WTC11 (cell line): ENCODE results near the gene NEK11. TPM values are rescaled to one million over a fixed set of nuclear protein-coding genes. Genes with fewer than 3 reads are reported as not detected.

Experiments
- ATAC-seq: fragments of 200-7000 bp; cut with Tn5 transposase; 2 replicates; pipeline ENCODE4 v1.10.0; 2021; ENCODE audit warnings: mild to moderate bottlenecking, moderate library complexity
- CTCF ChIA-PET: fragments of 300-600 bp; sonication (Branson Sonifier 250); formaldehyde crosslinking; loops from one replicate; lab custom pipeline; 2021; ENCODE audit warnings: antibody characterized with exemption; lab: Charles Lee
- POLR2A ChIA-PET: fragments of 350-600 bp; sonication (Branson Sonifier 250); formaldehyde crosslinking; loops from one replicate; lab custom pipeline; 2021; ENCODE audit warnings: antibody characterized with exemption; lab: Charles Lee
- DNase-seq: peaks from one replicate; pipeline ENCODE4 v3.0.0; 2021; ENCODE audit warnings: low spot score
- H3K27ac Mint-ChIP-seq: 2 replicates; pipeline ENCODE4 v1.8.0; 2021; ENCODE audit warnings: mixed read lengths
- H3K27me3 Mint-ChIP-seq: 2 replicates; pipeline ENCODE4 v1.8.0; 2021; ENCODE audit warnings: low read depth, mild to moderate bottlenecking, moderate library complexity, mixed read lengths
- H3K36me3 Mint-ChIP-seq: 2 replicates; pipeline ENCODE4 v1.8.0; 2021; ENCODE audit warnings: mixed read lengths
- H3K4me1 Mint-ChIP-seq: 2 replicates; pipeline ENCODE4 v1.8.0; 2022; ENCODE audit warnings: mixed read lengths
- H3K4me3 Mint-ChIP-seq: 2 replicates; pipeline ENCODE4 v1.8.0; 2021; ENCODE audit warnings: mild to moderate bottlenecking, moderate library complexity, mixed read lengths
- H3K9me3 Mint-ChIP-seq: 2 replicates; pipeline ENCODE4 v1.8.0; 2021; ENCODE audit warnings: mixed read lengths
- ATF1 ChIP-seq: sonication (generic); formaldehyde crosslinking; IDR thresholded peaks from 2 replicates; pipeline ENCODE4 v1.8.1; 2023; ENCODE audit warnings: mild to moderate bottlenecking, moderate library complexity, missing genetic modification reagents
- ATF6 ChIP-seq: sonication (generic); formaldehyde crosslinking; IDR thresholded peaks from 2 replicates; pipeline ENCODE4 v1.8.1; 2023; ENCODE audit warnings: mild to moderate bottlenecking, missing genetic modification reagents
- CREM ChIP-seq: sonication (generic); formaldehyde crosslinking; IDR thresholded peaks from 2 replicates; pipeline ENCODE4 v1.8.1; 2022; ENCODE audit warnings: mild to moderate bottlenecking, missing genetic modification reagents, moderate library complexity
- GABPB1 ChIP-seq: sonication (generic); formaldehyde crosslinking; IDR thresholded peaks from 2 replicates; pipeline ENCODE4 v1.8.1; 2023; ENCODE audit warnings: mild to moderate bottlenecking, missing genetic modification reagents
- HMGA2 ChIP-seq: fragments of 250-450 bp; sonication (Bioruptor Pico); IDR thresholded peaks from 2 replicates; pipeline ENCODE4 v1.4.0; 2021; ENCODE audit warnings: mild to moderate bottlenecking, moderate library complexity
- KAT7 ChIP-seq: sonication (generic); formaldehyde crosslinking; IDR thresholded peaks from 2 replicates; pipeline ENCODE4 v1.8.1; 2023; ENCODE audit warnings: missing genetic modification reagents, mild to moderate bottlenecking, borderline replicate concordance
- PRRX2 ChIP-seq: fragments of 250-450 bp; sonication (Bioruptor Pico); IDR thresholded peaks from 2 replicates; pipeline ENCODE4 v1.8.0; 2021; ENCODE audit warnings: mild to moderate bottlenecking
- RELA ChIP-seq: sonication (generic); formaldehyde crosslinking; IDR thresholded peaks from 2 replicates; pipeline ENCODE4 v1.8.1; 2022; ENCODE audit warnings: missing genetic modification reagents, mild to moderate bottlenecking, borderline replicate concordance
- SMAD4 ChIP-seq: sonication (generic); formaldehyde crosslinking; IDR thresholded peaks from 2 replicates; pipeline ENCODE4 v1.8.0; 2022; ENCODE audit warnings: mild to moderate bottlenecking, missing genetic modification reagents
- SOX15 ChIP-seq: fragments of 250-450 bp; sonication (Bioruptor Pico); IDR thresholded peaks from 2 replicates; pipeline ENCODE4 v1.9.0; 2021; ENCODE audit warnings: mild to moderate bottlenecking
- TP53 ChIP-seq: sonication (generic); formaldehyde crosslinking; IDR thresholded peaks from 2 replicates; pipeline ENCODE4 v1.8.1; 2023; ENCODE audit warnings: mild to moderate bottlenecking, missing genetic modification reagents
- ZBTB21 ChIP-seq: sonication (generic); formaldehyde crosslinking; IDR thresholded peaks from 2 replicates; pipeline ENCODE4 v1.8.1; 2023; ENCODE audit warnings: mild to moderate bottlenecking, missing genetic modification reagents, borderline replicate concordance
- ZNF121 ChIP-seq: sonication (generic); formaldehyde crosslinking; IDR thresholded peaks from 2 replicates; pipeline ENCODE4 v1.8.0; 2023; ENCODE audit warnings: missing genetic modification reagents
- ZNF138 ChIP-seq: sonication (generic); formaldehyde crosslinking; conservative IDR thresholded peaks from 2 replicates; pipeline ENCODE4 v1.8.1; 2022; ENCODE audit warnings: mild to moderate bottlenecking, moderate library complexity, missing genetic modification reagents
- ZNF219 ChIP-seq: sonication (generic); formaldehyde crosslinking; IDR thresholded peaks from 2 replicates; pipeline ENCODE4 v1.8.0; 2023; ENCODE audit warnings: missing genetic modification reagents, mild to moderate bottlenecking, borderline replicate concordance
- ZNF232 ChIP-seq: sonication (generic); formaldehyde crosslinking; IDR thresholded peaks from 2 replicates; pipeline ENCODE4 v1.8.0; 2022; ENCODE audit warnings: mild to moderate bottlenecking, missing genetic modification reagents
- ZNF423 ChIP-seq: fragments of 250-450 bp; sonication (Bioruptor Pico); IDR thresholded peaks from 2 replicates; pipeline ENCODE4 v2.1.2; 2022; ENCODE audit warnings: mild to moderate bottlenecking, moderate library complexity
- total RNA-seq: library from RNA; stranded (reverse); gene quantifications from 3 replicates; pipeline ENCODE4 v1.2.3, GENCODE V29; 2021
- TF ChIP-seq, protein P1 (sequence below): sonication (generic); formaldehyde crosslinking; IDR thresholded peaks from 2 replicates; pipeline ENCODE4 v1.8.0; 2022; ENCODE audit warnings: missing genetic modification reagents
- TF ChIP-seq, protein P2 (sequence below): sonication (generic); formaldehyde crosslinking; IDR thresholded peaks from 2 replicates; pipeline ENCODE4 v1.8.1; 2023; ENCODE audit warnings: mild to moderate bottlenecking, missing genetic modification reagents
- TF ChIP-seq, protein P3 (sequence below): fragments of 250-450 bp; sonication (Bioruptor Pico); IDR thresholded peaks from 2 replicates; pipeline ENCODE4 v1.8.0; 2021; ENCODE audit warnings: mild to moderate bottlenecking

The NEK11 gene
- total RNA-seq, 1 experiment from 2014 or later = 1.6 TPM

DNA sequence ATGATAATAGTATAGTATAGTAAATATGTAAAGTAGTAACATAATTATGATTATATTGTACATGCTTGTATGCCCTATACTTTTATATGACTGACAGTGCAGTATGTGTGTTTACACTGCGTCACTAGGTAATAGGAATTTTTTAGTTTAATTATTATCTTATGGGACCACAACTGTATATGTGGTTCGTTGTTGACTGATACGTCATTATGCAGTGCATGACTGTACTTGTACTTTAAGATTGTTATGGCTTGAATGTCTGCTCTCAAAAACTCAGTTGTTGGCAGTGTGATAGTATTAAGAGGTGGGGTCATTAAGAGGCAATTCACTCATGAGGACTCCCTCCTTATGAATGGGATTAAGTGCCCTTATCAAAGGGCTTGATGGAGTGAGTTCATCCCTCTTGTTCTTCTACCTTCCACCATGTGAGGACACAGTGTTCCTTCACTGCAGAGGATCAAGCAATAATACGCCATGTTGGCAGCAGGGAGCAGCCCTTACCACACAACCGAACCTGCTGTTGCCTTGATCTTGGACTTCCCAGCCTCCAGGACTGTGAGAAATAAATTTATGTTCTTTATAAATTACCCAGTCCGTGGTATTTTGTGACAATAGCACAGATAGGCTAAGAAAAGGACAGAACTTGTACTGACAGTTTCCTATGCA is 152.2 kb downstream of the NEK11 start:
- TF ChIP-seq, protein P1, sequence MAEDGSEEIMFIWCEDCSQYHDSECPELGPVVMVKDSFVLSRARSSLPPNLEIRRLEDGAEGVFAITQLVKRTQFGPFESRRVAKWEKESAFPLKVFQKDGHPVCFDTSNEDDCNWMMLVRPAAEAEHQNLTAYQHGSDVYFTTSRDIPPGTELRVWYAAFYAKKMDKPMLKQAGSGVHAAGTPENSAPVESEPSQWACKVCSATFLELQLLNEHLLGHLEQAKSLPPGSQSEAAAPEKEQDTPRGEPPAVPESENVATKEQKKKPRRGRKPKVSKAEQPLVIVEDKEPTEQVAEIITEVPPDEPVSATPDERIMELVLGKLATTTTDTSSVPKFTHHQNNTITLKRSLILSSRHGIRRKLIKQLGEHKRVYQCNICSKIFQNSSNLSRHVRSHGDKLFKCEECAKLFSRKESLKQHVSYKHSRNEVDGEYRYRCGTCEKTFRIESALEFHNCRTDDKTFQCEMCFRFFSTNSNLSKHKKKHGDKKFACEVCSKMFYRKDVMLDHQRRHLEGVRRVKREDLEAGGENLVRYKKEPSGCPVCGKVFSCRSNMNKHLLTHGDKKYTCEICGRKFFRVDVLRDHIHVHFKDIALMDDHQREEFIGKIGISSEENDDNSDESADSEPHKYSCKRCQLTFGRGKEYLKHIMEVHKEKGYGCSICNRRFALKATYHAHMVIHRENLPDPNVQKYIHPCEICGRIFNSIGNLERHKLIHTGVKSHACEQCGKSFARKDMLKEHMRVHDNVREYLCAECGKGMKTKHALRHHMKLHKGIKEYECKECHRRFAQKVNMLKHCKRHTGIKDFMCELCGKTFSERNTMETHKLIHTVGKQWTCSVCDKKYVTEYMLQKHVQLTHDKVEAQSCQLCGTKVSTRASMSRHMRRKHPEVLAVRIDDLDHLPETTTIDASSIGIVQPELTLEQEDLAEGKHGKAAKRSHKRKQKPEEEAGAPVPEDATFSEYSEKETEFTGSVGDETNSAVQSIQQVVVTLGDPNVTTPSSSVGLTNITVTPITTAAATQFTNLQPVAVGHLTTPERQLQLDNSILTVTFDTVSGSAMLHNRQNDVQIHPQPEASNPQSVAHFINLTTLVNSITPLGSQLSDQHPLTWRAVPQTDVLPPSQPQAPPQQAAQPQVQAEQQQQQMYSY (CRISPR knock-in tag) = no peak
- no peak for ATAC-seq
- no peak for DNase-seq

DNA sequence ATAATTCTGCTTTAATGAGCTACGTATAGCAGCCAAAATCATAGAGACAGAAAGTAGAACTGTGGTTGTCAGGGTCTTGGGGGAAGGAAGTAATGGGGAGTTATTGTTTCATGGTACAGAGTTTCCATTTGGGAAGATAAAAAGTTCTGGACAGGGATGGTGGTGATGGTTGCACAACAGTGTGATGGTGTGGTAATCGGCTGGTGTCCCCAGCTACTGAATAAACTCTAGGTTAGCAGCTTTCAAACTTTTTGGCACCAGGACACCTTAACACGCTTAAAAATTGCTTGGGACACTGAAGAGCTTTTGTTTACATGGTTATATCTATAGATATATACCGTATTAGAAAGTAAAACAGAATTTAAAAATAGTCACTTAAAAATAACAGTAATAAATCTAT is 166.0 kb downstream of the NEK11 start:
- H3K27ac Mint-ChIP-seq = no peak overlapping the region
- ATAC-seq = no peak
- CTCF ChIA-PET = no interaction called here
- no peaks in the 10 kb centered on the region for H3K27me3 Mint-ChIP-seq
- no peaks in the 10 kb centered on the region for H3K4me1 Mint-ChIP-seq
- H3K36me3 Mint-ChIP-seq = no peaks in the 10 kb centered on the region
- peaks cover 13% of the 10 kb centered on the region for H3K9me3 Mint-ChIP-seq
- no peak for DNase-seq
- TF ChIP-seq CREM (CRISPR knock-in tag) (no peak), ZBTB21 (no peak), ZNF138 (CRISPR knock-in tag) (no peak), ZNF219 (CRISPR knock-in tag) (no peak), PRRX2 (CRISPR knock-in tag) (no peak), ZNF121 (no peak), ATF1 (CRISPR knock-in tag) (no peak), ATF6 (CRISPR knock-in tag) (no peak), ZNF232 (no peak), RELA (CRISPR knock-in tag) (no peak), GABPB1 (no peak), SMAD4 (CRISPR knock-in tag) (no peak), TP53 (CRISPR knock-in tag) (no peak), SOX15 (no peak), KAT7 (CRISPR knock-in tag) (no peak), HMGA2 (no peak), ZNF423 (CRISPR knock-in tag) (no peak)
- TF ChIP-seq, protein P2, sequence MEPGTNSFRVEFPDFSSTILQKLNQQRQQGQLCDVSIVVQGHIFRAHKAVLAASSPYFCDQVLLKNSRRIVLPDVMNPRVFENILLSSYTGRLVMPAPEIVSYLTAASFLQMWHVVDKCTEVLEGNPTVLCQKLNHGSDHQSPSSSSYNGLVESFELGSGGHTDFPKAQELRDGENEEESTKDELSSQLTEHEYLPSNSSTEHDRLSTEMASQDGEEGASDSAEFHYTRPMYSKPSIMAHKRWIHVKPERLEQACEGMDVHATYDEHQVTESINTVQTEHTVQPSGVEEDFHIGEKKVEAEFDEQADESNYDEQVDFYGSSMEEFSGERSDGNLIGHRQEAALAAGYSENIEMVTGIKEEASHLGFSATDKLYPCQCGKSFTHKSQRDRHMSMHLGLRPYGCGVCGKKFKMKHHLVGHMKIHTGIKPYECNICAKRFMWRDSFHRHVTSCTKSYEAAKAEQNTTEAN (CRISPR knock-in tag) = no peak
- TF ChIP-seq, protein P3, sequence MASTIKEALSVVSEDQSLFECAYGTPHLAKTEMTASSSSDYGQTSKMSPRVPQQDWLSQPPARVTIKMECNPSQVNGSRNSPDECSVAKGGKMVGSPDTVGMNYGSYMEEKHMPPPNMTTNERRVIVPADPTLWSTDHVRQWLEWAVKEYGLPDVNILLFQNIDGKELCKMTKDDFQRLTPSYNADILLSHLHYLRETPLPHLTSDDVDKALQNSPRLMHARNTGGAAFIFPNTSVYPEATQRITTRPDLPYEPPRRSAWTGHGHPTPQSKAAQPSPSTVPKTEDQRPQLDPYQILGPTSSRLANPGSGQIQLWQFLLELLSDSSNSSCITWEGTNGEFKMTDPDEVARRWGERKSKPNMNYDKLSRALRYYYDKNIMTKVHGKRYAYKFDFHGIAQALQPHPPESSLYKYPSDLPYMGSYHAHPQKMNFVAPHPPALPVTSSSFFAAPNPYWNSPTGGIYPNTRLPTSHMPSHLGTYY = no peak
- TF ChIP-seq, all 79 proteins: peak for 0
- H3K4me3 Mint-ChIP-seq = no peak overlapping the region
- POLR2A ChIA-PET = no interaction called here

More for the DNA sequence above, 152.2 kb downstream of the NEK11 start:
- ChIA-PET CTCF (no interaction called here), POLR2A (no interaction called here)
- Mint-ChIP-seq H3K4me3 (no peak overlapping the region), H3K27ac (no peak overlapping the region), H3K27me3 (no peaks in the 10 kb centered on the region; the same call in 1 of the 2 replicates), H3K36me3 (peaks cover 2% of the 10 kb centered on the region; the same call in 1 of the 2 replicates), H3K4me1 (no peaks in the 10 kb centered on the region), H3K9me3 (peaks cover 17% of the 10 kb centered on the region)
